Measurements from ENCODE around the gene CPNE4.

CPNE4 gene

DNA sequence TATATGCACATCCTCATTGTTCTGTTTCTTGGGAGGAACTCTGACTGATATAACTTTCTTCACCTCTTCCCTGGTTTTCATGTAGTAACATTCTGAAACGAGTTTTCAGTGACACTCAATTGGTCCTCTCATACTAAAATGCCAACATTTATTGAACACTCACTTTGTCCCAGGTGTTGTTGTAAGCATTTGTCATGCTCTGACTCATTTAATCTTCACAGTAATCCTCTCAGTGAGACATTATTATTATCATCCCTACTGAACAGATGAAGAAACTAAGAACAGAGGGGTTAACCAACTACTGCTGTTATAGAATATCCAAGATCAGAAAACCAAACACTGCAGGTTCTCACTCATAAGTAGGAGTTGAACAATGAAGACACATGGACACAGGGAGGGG lies 437.9 kb downstream of the CPNE4 start:
- no peak for DNase-seq (ENCODE audit: low read depth)

DNA sequence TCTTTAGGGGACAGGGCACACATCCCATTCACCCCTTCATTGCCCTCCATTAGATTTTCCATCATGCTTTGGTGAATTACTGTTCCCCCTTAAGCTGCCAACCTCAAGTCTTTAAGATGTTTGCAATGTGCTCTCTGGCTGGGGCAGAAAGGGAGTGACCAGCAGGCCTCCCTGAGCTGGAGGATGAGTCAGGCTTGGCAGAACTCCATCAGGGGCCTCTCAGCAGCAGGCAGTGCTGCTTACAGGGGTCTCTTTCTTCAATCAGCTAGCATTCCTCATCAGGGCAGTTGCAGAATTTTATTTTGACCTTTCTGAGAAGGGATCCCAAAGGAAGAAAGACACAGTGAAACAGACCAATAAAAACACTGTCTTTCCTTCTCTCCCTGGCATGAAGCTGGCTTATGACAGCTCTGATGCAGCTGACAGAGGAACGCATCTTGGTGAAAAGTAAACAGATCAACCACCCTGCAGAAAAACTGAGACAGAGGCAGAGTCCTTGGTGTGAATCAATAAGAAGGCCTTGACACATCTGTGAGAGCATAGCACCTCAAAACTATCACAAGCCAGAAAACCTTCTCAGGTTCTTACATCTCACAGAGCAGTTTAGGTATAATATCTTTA lies 443.3 kb downstream of the CPNE4 start:
- DNase-seq (ENCODE audit: low read depth), result peak; percentile 27

DNA sequence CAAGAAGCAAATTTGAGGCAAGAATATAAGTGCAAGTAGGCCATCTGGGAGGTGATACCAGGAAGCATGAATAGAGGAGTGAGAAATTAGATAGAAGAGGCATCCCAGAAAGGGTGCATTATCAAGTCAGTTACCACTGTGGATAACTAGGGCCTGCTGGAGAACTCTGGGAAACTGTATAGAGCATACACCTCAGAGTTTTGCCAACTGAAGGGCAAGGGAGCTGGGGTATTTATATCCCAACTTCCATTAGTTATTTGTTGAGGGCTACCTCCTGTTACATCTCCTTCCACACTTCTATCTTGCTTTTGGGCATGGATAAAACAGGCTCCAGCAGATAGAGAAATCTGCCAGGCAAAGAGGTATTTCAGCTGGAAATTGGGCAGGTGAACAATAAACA lies 448.5 kb downstream of the CPNE4 start:
- DNase-seq (ENCODE audit: low read depth), result no peak

DNA sequence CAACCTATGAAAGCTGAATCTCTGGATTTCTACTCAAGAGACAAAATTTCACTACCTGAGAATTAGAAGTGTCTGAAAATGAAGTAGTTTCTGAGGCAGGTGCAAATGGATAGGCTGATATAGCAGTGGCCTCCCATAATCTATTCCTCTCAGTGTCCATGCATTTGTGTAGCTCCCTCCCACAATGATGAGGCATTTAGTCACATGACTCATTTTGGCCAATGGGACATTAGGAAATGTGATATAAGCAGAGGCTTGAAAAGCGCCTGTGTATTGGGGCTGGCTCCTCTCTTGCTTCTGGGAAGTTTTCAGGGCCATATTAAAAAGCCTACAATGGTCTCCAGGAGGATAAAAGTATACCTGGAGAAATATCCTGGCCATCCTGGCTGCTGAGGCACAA lies 452.4 kb downstream of the CPNE4 start:
- no peak for DNase-seq (ENCODE audit: low read depth)

DNA sequence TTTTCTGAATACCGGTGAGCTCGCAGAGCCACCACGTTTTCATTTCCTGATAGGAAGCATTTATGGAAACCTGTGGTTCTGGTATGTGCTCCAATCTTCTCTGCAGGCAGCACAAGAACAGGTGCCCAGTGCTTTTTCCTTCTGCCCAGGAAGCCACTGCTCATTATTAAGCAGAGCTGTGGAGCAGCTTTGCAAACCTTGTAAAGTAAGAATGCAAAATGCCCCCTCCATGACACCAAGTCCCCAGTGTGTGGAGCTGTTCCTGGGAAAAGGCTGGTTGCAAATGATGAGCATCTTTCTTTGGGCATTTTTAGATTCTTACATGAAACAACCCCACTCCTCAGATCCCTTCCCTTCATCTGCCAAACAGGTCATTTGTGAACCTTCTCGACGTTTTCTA lies 466.4 kb downstream of the CPNE4 start:
- no peak for DNase-seq (ENCODE audit: low read depth)

DNA sequence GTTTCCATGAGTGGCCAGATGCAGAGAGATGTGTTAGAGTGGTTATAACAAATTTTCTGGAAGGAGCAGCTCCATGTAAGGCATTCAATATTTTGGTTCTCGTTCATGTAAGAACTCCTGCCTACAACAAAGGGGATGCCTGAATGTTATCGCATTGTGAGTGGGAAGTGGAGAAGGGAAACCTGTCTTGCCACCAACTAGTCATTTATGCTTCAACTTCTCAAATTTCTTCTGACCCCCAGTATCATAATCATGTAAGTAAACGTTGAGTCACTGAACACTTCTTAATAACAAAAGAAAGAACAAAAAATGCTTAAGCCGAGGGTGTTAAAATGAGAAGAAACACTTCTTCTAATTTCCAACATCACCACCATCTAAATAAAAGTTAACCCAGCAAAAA lies 470.0 kb downstream of the CPNE4 start:
- no peak for DNase-seq (ENCODE audit: low read depth)

DNA sequence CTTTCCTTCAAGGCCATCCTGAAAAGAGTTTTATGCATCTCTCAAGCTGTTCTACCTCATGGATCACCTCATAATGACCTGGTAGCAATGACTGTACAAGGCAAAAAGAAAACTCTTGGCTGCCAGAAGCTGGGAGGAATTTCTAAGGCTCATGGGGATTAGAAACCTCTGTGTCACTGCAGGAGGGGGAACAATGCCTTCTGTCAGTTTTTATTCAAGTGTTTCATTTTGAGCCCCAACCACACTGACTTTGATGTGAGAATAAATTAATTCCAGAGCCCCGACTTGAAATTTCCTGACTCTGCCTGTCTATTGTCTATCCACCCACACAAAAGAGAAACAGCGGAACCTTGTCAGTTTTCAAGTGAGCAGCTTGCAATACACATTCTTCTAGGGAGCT lies 473.3 kb downstream of the CPNE4 start:
- DNase-seq (ENCODE audit: low read depth), result no peak

DNA sequence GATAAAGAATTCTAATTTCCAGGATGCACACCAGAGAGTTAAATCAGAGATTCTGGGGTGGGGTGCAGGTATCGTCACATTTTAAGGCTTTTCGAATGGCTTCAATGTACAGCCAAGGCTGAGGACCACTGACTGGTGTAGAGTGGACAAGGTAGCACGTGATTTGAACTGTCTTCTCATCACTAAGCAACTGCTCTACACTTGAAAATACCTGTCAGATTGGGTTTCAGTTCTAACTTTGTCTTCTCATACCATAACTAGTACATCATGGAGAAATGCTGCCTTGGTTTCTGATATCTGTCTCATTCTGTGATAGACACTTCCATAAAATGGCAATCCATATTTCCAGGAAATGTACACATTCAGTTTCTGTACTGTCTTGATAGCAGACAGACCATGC lies 474.0 kb downstream of the CPNE4 start:
- DNase-seq (ENCODE audit: low read depth), result no peak

DNA sequence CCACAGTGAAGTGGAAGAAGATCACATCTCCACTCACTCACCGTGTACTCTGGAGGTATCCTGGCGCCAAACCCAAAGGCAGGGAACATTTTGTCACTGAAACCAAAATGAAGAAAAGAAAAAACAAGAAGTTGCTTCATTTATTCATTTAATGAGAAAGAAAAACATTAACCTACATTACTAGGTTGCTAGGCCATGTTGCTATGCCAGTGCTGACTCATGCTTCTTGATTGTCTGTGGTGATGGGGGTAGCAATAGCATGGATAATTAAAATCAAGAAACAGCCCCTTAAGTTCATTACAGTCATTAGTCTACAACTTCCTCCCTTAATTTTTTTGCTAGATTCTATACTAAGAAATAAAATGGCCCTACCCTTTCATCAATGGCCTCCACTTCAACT lies 479.4 kb downstream of the CPNE4 start:
- no peak for DNase-seq (ENCODE audit: low read depth)

DNA sequence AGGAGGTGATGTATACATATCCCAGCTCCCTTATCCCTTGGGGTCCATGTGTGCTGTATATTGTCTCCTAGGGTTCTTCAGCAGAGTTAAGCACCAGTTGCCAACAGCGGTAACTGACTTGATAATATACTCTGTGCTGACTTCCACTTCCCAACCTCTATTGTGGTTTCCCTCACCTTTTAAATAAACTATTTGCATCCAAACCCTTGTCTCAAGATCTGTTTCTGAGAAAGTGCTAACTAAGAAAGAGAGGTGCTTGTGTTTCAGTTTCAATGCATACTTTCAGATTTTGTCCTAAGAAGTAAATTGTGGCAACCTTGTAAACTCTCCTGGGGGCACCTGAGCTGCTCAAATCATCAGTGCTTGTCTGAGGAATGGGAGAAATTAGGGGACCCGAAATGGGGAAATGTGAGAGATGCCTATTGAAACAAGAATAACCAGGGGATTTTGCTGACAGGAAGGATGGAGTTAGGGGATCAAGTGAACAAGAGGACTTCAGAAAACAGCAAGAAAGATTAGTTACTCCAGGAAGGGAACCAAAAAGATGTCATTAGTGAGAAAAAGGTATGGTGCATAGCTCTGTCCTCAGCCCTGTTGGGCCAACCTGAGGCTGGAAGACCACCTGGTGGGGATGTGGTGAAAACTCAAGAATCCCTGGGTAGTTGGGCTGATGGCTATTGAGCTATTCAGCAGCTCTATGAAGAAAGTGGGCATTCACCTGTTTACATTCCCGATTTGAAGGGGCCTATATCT lies 481.1 kb downstream of the CPNE4 start:
- DNase-seq (ENCODE audit: low read depth), result no peak

DNA sequence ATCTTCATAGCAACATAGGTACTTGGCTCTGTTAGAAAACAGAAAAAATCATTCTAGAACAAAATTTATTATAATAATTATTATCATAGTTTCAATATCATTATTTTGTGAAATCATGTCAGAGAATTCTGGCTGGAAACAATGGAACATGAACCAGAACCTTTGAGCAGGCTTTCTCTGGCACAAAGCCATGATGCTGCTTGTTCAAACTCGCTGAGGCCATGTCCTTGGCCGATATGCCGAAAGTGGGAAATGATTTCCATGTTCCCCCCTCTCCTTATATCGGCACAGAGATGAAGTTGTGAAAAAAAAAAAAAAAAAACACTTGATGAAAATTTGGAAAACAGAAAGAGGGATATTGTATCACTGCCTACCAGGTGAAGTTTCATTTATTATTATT lies 483.1 kb downstream of the CPNE4 start:
- no peak for DNase-seq (ENCODE audit: low read depth)

DNA sequence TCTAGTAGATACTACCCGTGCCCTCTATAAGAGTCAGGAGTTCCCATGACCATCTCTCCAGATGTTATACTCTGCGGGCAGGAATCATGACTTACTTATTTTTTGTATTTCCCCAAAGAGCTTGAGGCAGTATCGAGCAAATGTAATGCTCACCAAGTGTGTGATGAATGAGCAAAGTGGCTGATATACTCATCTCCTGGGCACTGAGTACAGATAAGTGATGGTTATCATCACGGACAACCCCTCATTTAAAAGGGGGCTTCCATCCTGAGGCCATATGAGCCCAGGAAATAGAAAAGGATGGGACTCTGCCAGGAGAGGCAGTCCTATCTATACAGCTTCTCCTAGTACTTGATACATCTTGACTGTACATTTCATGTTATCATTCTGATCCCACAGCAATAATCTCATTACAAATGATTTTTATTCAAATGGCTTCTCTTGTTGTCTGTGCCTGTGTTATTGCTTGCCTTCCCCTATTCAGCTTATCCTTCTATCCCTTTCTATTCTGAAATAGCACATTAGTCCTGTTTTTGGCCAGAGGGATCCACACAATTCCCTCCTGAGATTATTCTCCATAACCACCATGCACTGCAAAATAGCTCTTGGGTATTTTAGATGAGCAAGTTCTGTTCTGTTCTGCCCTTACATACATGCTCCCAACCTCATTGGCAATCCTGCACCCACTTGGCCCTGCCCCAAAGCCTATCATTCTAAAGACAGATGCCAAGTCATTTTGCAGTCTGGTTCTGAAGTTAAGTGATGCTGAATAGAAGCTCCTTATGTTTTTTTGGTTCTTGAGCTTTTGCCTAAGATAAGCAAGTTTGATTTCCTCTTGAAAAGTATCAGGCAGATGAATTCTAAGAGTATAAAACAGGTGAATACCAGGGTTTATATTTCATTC lies 484.0 kb downstream of the CPNE4 start:
- no peak for DNase-seq (ENCODE audit: low read depth)

DNA sequence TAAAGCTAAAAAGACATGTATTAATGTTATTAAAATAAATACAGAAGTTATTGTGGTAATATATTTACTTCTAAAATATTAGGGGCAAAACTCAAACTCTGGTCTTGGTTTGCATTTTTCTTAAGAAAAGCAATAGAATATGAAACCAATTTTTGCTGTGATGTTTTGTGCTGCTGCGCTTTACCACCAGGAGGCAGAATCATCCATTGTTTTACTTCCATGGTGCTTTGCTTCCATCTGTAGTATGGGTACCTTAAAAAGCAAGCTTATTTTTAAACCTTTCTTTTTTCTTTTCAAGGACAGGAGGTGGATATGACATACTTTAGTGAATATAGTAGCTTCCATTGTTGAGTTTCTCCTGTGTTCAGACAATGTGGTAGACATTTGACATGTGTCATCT lies 485.5 kb downstream of the CPNE4 start:
- no peak for DNase-seq (ENCODE audit: low read depth)

DNA sequence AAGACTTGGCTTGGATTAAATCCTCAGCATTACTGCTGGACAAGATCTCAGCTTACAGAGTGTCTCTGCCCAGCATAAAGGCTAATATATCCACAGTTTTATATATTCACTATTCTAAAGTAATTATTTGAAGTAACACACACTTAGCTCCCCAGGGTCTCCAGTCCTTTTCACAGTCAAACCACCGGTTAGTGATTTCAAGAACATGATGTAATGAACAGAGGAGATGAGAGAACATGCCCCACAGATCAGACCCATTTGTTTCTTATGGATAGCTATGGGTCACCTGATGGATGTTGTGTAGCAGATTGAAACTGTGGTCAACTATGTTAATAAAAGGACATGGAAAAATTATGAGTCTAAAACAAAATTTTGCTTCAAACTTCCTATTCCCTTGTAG lies 487.2 kb downstream of the CPNE4 start:
- DNase-seq (ENCODE audit: low read depth), result no peak

DNA sequence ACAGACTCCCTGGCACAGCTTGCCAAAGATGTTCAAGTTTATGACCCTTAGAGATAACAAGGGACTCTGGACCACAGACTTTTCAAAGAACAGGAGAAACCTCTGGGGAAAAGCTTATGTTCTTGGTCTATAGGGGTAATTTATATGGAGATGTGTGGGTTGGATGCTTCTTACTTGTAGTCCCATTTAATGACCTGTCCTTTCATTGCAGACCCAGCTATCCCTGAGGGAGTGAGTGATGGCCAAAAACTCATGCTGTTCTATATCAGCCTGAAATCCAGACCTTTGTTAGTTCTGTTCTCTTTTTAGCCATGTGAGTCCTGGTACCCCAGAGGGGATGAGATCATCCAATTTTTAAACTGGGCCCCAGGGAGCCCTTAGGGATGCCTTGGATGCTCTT lies 488.4 kb downstream of the CPNE4 start:
- no peak for DNase-seq (ENCODE audit: low read depth)

DNA sequence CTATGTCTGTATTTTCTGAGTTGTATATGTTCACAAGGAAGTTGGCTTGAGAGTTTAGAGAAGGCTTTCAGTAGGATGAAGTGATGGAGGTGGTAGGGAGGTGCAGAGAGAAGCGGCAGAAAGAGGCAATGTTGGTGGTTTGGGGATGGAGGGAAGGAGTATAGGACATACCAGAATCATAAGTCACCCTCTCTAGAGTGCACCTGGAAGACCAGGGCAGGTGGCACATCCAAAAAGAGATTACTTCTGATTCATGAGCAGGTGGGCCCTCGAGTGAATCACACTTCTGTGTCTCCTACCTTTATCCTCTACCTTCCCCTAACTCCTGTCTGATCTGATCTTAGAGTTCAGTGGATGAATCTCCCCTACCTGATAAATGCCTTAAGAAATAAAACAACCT lies 490.3 kb downstream of the CPNE4 start:
- DNase-seq (ENCODE audit: low read depth), result no peak

DNA sequence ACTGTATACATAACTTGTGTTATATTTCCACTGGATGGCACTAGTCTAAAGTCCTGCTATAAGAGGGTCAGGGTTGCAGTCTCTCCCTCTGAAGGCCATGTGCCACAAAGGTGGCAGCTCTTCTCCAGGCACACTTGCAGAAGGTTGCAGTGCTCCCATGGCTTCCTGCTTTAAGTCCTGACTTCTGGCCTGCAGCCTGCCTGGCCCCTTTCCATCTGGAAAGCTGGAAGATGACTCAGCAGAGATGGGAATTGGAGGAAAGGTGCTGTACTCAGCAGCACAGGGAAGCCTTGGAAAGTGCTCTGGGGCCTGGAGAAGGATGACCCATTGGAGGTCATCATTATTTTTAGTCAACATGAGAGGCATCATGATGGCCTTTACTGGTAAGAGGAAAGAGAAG lies 491.1 kb downstream of the CPNE4 start:
- peak; percentile 79 for DNase-seq (ENCODE audit: low read depth)

DNA sequence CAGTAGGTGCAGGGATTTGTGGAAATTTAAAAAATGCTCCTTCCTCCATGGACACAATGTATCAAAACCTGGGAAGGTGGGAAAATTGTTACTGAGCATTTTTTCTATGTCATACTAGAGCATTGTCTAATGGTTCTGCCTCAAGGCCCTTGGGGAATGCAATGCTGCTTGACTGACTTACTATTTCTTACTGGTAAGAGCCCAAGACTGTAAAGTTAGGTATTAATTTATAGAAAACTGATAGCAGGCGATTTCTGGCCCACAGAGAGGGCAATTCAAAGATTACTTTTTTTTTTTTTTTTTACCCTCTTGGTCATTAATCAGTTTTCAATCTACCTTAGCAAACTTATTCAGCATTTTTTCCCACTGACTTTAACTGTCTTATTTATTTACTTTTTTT lies 493.5 kb downstream of the CPNE4 start:
- no peak for DNase-seq (ENCODE audit: low read depth)

DNA sequence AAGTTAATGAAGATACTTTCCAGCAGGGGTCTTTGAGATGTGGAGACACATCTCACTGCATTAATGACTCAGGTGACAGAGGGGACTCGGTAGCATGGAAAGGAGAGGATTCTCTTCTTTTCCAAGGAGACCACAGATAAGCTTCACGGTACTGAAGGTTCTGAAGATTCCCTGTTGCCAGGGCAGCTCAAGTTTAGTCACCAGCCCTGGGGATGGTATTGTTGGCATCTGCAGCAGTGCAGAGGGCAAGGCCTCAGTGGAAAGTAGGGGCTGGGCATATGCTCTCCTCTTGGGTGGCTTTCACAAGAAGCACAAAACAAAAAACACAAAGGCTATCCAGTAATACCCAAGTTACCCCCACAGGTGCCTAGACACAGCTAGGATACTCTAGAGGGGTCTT lies 494.0 kb downstream of the CPNE4 start:
- DNase-seq (ENCODE audit: low read depth), result no peak

DNA sequence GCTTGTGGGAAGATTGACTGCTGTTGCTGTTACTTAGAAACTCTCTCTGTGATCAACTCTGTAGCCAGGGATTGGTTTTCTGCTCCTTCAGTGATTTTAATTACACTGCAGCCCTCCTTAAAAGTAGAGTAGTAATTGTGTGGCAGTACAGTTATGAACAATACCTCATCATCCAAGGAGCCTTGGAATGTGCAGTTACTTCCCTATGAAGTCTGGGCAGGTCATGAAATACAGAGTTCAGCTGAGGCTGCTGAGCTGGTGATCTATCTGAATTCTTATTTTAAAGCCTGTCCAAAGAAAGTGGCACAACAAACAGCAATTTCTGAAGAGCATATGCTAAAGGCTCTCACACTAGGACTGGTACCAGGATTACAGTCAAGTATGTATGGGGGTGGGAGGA lies 494.7 kb downstream of the CPNE4 start:
- DNase-seq (ENCODE audit: low read depth), result no peak

DNA sequence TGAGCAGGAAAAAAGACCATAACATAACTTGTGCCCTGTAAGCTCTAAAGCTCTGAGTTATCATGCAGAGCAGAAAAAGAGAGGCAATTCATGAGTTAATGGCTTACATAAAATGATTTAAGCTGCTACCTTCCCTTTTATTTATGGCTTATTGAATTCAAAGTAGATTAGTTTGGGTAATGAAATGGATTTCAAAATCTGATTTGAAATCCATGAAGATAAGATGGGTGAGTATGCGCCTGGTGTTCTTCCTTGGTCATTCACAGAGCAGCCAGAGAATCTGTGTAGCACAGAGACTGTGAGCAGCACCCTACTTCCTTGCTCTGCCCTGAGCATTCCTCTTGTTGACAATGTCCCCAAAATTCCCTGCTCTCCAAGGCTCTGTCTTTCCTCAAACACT lies 495.8 kb downstream of the CPNE4 start:
- DNase-seq (ENCODE audit: low read depth), result no peak

DNA sequence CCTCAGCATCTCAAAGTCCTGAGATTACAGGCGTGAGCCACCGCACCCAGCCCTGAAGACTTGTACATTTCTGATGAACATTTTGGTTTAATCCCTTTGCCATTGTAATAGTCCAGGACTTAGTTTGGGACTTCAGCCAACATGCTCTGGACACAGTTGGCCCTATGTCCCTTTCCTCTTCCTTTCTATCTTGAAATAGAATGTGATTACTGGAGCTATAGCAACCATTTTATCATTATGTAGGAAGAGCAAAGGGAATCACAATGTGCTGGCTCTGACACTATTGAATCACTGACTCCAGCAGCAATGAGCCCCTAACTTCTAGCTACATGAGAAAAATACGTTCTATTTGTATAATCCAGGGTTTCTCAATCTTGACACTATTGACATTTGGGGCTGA lies 497.3 kb downstream of the CPNE4 start:
- DNase-seq (ENCODE audit: low read depth), result no peak

DNA sequence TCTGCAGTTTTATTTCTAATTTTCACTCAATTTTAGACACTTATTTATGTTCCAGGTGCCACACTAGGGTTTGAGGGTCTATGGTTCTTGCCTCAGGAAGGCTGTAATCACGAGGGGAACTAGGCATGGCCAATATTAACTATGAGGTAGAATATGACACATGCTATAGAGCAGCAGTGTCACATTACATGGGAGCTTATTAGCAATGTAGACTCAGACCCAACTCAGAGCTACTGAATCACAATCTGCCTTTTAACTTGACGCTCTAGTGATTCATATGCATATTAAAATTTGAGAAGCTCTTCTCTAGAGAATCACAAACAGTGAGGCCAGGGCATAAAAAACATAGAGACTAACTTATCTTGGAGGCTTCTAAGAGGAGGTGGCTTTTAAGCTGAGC lies 499.2 kb downstream of the CPNE4 start:
- no peak for DNase-seq (ENCODE audit: low read depth)

Data from amniotic epithelial cell (primary cell).